ENCODE data around the gene CCSER1. TPM values are rescaled to one million over a fixed set of nuclear protein-coding genes. Genes with fewer than 3 reads are reported as not detected.

CCSER1 gene
- total and polyA plus RNA-seq, 2 of the 8 experiments (the other 6 are each of a cell fraction or from before 2014, with no cell fraction given): 0.26 to 0.84 TPM

GRCh38 chr4:90375081-90375480 is 247.9 kb downstream of the CCSER1 start:
- Histone ChIP-seq H3K4me2 (ENCODE audit: insufficient read depth in 1 of 2, low read depth in 2 of 2, low read length in 2 of 2) (no peak overlapping the region), H2BK120ac (replicated peaks; ENCODE audit: low read depth, low read length) (no peak overlapping the region), H3K23me2 (ENCODE audit: low read depth, low read length) (no peaks in the 10 kb centered on the region), H3K27me3 (replicated peaks in 1 of 4; ENCODE audit: control insufficient read depth in 3 of 4, extremely low read depth in 1 of 4, insufficient read depth in 3 of 4, low read length in 3 of 4) (no peaks in the 10 kb centered on the region), H3K27ac (ENCODE audit: low read depth, low read length) (no peak overlapping the region), H2BK5ac (ENCODE audit: low read depth, low read length) (no peak overlapping the region), H2BK20ac (ENCODE audit: low read length) (no peak overlapping the region), H2BK12ac (ENCODE audit: low read depth, low read length) (no peak overlapping the region), H3K79me2 (ENCODE audit: control insufficient read depth in 1 of 2, insufficient read depth in 2 of 2, low read length in 2 of 2) (no peaks in the 10 kb centered on the region), H3K9ac (replicated peaks in 1 of 4; ENCODE audit: extremely low read depth in 1 of 4, low read depth in 3 of 4, low read length in 3 of 4) (no peak overlapping the region), H4K5ac (ENCODE audit: insufficient read length, low read depth, low read length) (no peak overlapping the region), H3K14ac (ENCODE audit: insufficient read length) (no peak overlapping the region), H3K56ac (replicated peaks; ENCODE audit: insufficient read length, low read depth, low read length) (no peak overlapping the region), H3K18ac (ENCODE audit: extremely low read depth, low read length) (no peak overlapping the region), H2BK15ac (ENCODE audit: low read length) (no peak overlapping the region), H3K79me1 (ENCODE audit: low read depth, low read length) (no peaks in the 10 kb centered on the region), H3K9me3 (ENCODE audit: insufficient read depth in 2 of 2, low read depth in 1 of 2, low read length in 1 of 2) (no peaks in the 10 kb centered on the region), H3K4me1 (replicated peaks in 1 of 4; ENCODE audit: control insufficient read depth in 3 of 4, insufficient read depth in 4 of 4, low read length in 3 of 4) (no peaks in the 10 kb centered on the region), H4K91ac (replicated peaks; ENCODE audit: insufficient read length, low read length) (no peak overlapping the region), H4K8ac (ENCODE audit: extremely low read depth, insufficient read depth, low read length) (no peak overlapping the region), H4K20me1 (replicated peaks in 1 of 2; ENCODE audit: control insufficient read depth in 1 of 2, insufficient read depth in 2 of 2, low read length in 2 of 2) (no peaks in the 10 kb centered on the region), H3K36me3 (ENCODE audit: control insufficient read depth in 2 of 4, insufficient read depth in 4 of 4, low read length in 3 of 4) (no peaks in the 10 kb centered on the region), H2AK5ac (ENCODE audit: low read depth, low read length) (no peak overlapping the region), H2AFZ (ENCODE audit: low read length) (no peak overlapping the region), H3K4me3 (ENCODE audit: extremely low read depth in 1 of 4, insufficient read depth in 2 of 4, low read depth in 3 of 4, low read length in 4 of 4) (no peak overlapping the region), H3K4ac (replicated peaks; ENCODE audit: insufficient read length, low read depth, low read length) (no peak overlapping the region), H3K23ac (ENCODE audit: insufficient read length) (no peak overlapping the region)
- no peak for DNase-seq (ENCODE audit: low read depth in 1 of 2, low spot score in 2 of 2)
- ChIA-PET CTCF (ENCODE audit: partially characterized antibody) (no interaction called here), POLR2A (ENCODE audit: partially characterized antibody) (no interaction called here)
- no peak for FAIRE-seq
- 92% methylated on average over 2 of the region's 2 CpGs; no CpG with 5 or more reads in 1 of the 2 experiments for whole genome bisulfite sequencing, 2 experiments (ENCODE audit: extremely low coverage in 1 of 2, insufficient coverage in 1 of 2, insufficient read length in 1 of 2, insufficient replicate concordance in 2 of 2, low coverage in 1 of 2, low lambda C conversion rate in 2 of 2, missing lambda C conversion rate in 1 of 2)
- TF ChIP-seq ZNF274 (IDR thresholded peaks at IDR 0.05; ENCODE audit: borderline replicate concordance, extremely low read depth, low read length) (no peak), TAF7 (optimal IDR thresholded peaks at IDR 0.05; ENCODE audit: borderline replicate concordance, low read depth, low read length) (no peak), POU5F1 (IDR thresholded peaks at IDR 0.05; ENCODE audit: low read depth, low read length) (no peak), CHD1 (IDR thresholded peaks at IDR 0.05; ENCODE audit: low read depth, low read length) (no peak), SIRT6 (IDR thresholded peaks at IDR 0.05; ENCODE audit: low read length) (no peak), RAD21 (IDR thresholded peaks at IDR 0.05 in 1 of 2, conservative IDR thresholded peaks at IDR 0.05 in 1 of 2; ENCODE audit: low read depth in 2 of 2, low read length in 2 of 2) (no peak), SP2 (IDR thresholded peaks at IDR 0.05; ENCODE audit: low read length) (no peak)
